HFFc6 (cell line): ENCODE results near the gene PIH1D1. TPM values are rescaled to one million over a fixed set of nuclear protein-coding genes. Genes with fewer than 3 reads are reported as not detected.
A peak's percentile ranks its signal among the peaks of the same experiment; 100 is the strongest.

Experiments used
- DNase-seq: peaks from one replicate; pipeline ENCODE4 v3.0.0-alpha.2; 2018
- H3K27ac Mint-ChIP-seq: 2 replicates; pipeline ENCODE4 v1.8.0; 2020; ENCODE audit warnings: mild to moderate bottlenecking, mixed read lengths
- H3K27me3 Mint-ChIP-seq: 2 replicates; pipeline ENCODE4 v1.8.0; 2021; ENCODE audit warnings: mild to moderate bottlenecking, moderate library complexity, mixed read lengths; ENCODE audit not compliant: insufficient read depth
- H3K36me3 Mint-ChIP-seq: 2 replicates; pipeline ENCODE4 v1.8.0; 2021; ENCODE audit warnings: low read depth, mixed read lengths
- H3K4me1 Mint-ChIP-seq: 2 replicates; pipeline ENCODE4 v1.8.0; 2020; ENCODE audit warnings: low read depth, mixed read lengths
- H3K4me3 Mint-ChIP-seq: 2 replicates; pipeline ENCODE4 v1.8.0; 2020; ENCODE audit warnings: mild to moderate bottlenecking, moderate library complexity, mixed read lengths
- H3K9me3 Mint-ChIP-seq: 2 replicates; pipeline ENCODE4 v1.8.0; 2020; ENCODE audit warnings: mild to moderate bottlenecking, mixed read lengths
- total RNA-seq, 6 experiments: library from RNA; stranded (reverse); fragmentation: NEBNext Ultra II Directional; extraction: Animal tissue kit (Norgen Biotek cat#: 25700); gene quantifications; 2 replicates in 1 of 6; 3 replicates in 5 of 6; pipeline ENCODE4 v1.2.3, GENCODE V29; 2021
- TF ChIP-seq, protein P1 (sequence below): fragments of 200-600 bp; sonication (generic); IDR thresholded peaks from 2 replicates; pipeline ENCODE4 v1.5.0; 2021; ENCODE audit warnings: antibody characterized with exemption, mild to moderate bottlenecking

The PIH1D1 gene
- total RNA-seq, 6 experiments from 2014 or later, result 55.8 to 65.6 (median 57.5) TPM

DNA sequence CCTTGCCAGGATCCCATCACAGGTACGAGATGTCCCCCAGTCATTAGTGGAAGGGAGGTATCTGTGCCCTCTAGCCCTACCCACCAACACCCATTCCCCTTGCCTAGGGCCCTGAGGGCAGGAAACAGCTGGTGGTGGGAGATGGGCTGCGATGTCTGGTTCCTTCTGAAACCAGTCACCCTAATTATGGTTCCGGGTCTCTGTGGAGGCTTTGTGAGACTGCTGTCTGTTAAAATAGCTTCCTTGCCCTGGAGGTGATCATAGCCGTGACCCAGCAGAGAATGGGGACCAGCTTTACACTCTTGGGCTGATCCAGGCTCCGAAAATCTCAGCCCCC lies 6.9 kb upstream of the PIH1D1 start:
- TF ChIP-seq, protein P1, sequence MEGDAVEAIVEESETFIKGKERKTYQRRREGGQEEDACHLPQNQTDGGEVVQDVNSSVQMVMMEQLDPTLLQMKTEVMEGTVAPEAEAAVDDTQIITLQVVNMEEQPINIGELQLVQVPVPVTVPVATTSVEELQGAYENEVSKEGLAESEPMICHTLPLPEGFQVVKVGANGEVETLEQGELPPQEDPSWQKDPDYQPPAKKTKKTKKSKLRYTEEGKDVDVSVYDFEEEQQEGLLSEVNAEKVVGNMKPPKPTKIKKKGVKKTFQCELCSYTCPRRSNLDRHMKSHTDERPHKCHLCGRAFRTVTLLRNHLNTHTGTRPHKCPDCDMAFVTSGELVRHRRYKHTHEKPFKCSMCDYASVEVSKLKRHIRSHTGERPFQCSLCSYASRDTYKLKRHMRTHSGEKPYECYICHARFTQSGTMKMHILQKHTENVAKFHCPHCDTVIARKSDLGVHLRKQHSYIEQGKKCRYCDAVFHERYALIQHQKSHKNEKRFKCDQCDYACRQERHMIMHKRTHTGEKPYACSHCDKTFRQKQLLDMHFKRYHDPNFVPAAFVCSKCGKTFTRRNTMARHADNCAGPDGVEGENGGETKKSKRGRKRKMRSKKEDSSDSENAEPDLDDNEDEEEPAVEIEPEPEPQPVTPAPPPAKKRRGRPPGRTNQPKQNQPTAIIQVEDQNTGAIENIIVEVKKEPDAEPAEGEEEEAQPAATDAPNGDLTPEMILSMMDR, result no peak
- Mint-ChIP-seq H3K4me3 (no peak overlapping the region), H3K4me1 (peaks cover 8% of the 10 kb centered on the region), H3K9me3 (no peaks in the 10 kb centered on the region), H3K36me3 (no peaks in the 10 kb centered on the region), H3K27me3 (no peaks in the 10 kb centered on the region), H3K27ac (no peak overlapping the region)
- DNase-seq, result no peak

- H3K4me1 Mint-ChIP-seq, result peaks cover 17% of the 10 kb centered on the region
- H3K9me3 Mint-ChIP-seq, result no peaks in the 10 kb centered on the region
- H3K4me3 Mint-ChIP-seq, result no peak overlapping the region
- no peaks in the 10 kb centered on the region; the same call in 1 of the 2 replicates for H3K27me3 Mint-ChIP-seq
- TF ChIP-seq, protein P1, result no peak
- H3K36me3 Mint-ChIP-seq, result peaks cover 3% of the 10 kb centered on the region; the same call in 1 of the 2 replicates
- no peak for DNase-seq
- H3K27ac Mint-ChIP-seq, result peak overlapping the region; percentile 53
These were observed 4.7 kb upstream of the PIH1D1 start for GRCh38 chr19:49456326-49456725.

DNA sequence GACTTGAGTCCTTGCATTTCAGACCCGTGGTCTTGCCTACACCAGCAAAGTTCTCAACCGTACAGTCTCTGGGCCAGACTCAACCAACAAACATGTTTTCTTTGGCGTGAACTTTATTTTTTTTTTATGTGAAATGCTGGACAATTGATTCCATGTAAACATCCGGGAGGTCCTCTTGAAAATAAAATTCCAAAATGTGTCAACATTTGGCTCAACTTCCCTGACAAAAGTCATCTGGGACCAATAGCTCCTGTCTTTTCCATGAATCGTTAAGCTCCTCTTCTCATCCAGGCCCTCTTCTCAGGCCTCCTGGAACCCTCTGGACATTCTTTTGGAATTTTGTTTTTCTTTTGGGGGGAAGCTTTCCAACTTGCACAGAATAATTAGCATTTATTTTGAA lies 4.2 kb upstream of the PIH1D1 start:
- DNase-seq, result no peak
- peaks cover 20% of the 10 kb centered on the region for H3K4me1 Mint-ChIP-seq
- H3K27ac Mint-ChIP-seq, result peak overlapping the region; percentile 53

GRCh38 chr19:49453757-49454240 lies 2.2 kb upstream of the PIH1D1 start:
- Mint-ChIP-seq H3K4me1 (peaks cover 28% of the 10 kb centered on the region), H3K9me3 (no peaks in the 10 kb centered on the region), H3K27ac (peak overlapping the region; percentile 99), H3K36me3 (peaks cover 4% of the 10 kb centered on the region; the same call in 1 of the 2 replicates), H3K4me3 (peak overlapping the region; percentile 95), H3K27me3 (no peaks in the 10 kb centered on the region; the same call in 1 of the 2 replicates)
- no peak for DNase-seq
- TF ChIP-seq, protein P1, result no peak

More for the DNA sequence above, 4.2 kb upstream of the PIH1D1 start:
- TF ChIP-seq, protein P1, result no peak
- Mint-ChIP-seq H3K4me3 (no peak overlapping the region; the same call in 1 of the 2 replicates), H3K27me3 (no peaks in the 10 kb centered on the region; the same call in 1 of the 2 replicates), H3K36me3 (peaks cover 4% of the 10 kb centered on the region; the same call in 1 of the 2 replicates), H3K9me3 (no peaks in the 10 kb centered on the region)

GRCh38 chr19:49453013-49453756 lies 1.6 kb upstream of the PIH1D1 start, which contains the start of gene ALDH16A1:
TSS of gene ALDH16A1 (plus strand) at chr19:49453225. CDS start at chr19:49453332, 107 bp downstream.
- no peaks in the 10 kb centered on the region; the same call in 1 of the 2 replicates for H3K27me3 Mint-ChIP-seq
- H3K4me3 Mint-ChIP-seq, result peak within 1 kb of the TSS; percentile 95
- peaks cover 34% of the 10 kb centered on the region for H3K4me1 Mint-ChIP-seq
- peaks cover 8% of the 10 kb centered on the region; the same call in 1 of the 2 replicates for H3K36me3 Mint-ChIP-seq
- peak within 1 kb of the TSS; percentile 99 for H3K27ac Mint-ChIP-seq
- no peaks in the 10 kb centered on the region for H3K9me3 Mint-ChIP-seq
- TF ChIP-seq, protein P1, result no peak
- DNase-seq, result peak; percentile 96
